Non-pigmented ciliary epithelial cell (primary cell): Measurements from ENCODE around the gene EXOC2.
"Not testable (repeated sequence)": the region's sequence is repeated elsewhere in the genome, so short reads cannot be mapped to it uniquely, and the experiment has no call there.

Experiments
- DNase-seq: peaks from one replicate; pipeline ENCODE4 v3.0.0-alpha.2; 2010; ENCODE audit warnings: low read depth

Gene EXOC2

DNA sequence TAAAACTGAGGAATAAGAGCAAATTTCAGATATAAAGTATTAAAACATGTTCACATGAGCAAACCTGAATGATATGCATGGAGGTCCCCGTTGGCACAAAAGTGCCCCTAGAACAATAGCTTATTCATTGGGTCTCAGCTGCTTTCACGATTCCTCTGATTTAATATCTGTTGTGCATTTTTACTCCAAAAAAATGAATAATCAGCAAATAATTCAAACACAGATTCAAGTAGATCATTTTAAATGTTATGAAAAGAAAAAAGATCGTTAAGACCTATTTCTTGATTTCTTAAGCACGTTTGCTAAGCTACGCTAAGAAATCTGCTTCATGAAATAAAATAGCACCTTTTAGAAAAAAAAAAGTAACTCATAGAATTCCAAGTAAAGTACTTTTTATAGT is 57.7 kb downstream of the EXOC2 start:
- DNase-seq, result no peak

DNA sequence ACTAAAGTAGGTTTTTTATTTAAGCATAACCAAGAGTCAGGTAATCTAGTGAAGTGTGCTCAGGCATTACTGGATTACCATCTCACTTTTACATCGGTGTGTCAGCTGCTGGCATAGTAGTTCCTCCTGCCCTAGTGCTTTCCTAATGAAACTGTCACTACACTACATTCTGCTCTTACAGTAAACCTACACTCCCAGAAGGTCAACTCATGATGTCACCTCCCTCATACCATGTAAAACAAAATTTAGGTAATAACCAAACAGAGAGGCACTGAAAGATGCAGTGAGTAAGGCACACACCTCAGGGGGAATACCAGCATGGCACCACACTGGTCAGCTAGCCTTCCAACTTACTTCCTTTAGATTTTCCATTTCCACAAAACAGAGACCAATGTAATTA is 59.3 kb downstream of the EXOC2 start:
- DNase-seq, result no peak

DNA sequence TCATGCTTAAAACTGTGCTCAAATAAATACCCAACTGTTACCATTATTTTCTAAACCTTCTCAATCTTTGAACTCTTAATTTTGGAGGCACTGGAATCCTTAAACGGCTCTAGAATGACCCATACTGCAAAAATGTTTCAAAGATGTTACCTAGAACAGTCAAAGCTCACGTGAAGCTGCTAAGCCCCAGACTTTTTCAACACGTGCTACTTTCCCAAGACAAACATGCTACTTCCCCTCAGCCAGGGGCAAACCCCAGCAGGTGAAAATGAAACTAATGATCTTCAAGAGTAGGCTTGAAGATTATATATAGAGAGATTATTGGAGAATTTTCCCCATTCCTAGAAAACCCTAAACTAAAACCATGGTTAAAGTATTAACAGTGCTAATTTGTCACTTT is 64.2 kb downstream of the EXOC2 start:
- DNase-seq, result no peak

DNA sequence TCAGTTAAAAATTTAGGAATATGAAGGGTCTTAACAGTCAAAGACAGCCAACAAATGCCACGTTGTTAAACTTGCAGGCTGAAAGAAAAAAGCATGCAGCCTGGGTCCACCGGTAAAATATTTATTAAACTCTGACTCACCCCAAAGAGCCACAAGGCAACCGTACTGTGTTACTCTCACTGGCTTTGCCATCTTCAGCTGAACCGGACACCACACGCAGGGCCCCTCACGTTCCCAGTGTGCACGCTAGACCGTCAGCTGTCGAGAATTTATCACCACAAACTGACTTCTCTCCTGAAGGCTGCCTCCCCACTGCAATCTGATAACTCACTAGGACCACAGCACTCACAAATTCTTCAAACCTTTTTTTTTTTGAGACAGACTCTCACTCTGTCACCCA is 66.7 kb downstream of the EXOC2 start:
- no peak for DNase-seq

DNA sequence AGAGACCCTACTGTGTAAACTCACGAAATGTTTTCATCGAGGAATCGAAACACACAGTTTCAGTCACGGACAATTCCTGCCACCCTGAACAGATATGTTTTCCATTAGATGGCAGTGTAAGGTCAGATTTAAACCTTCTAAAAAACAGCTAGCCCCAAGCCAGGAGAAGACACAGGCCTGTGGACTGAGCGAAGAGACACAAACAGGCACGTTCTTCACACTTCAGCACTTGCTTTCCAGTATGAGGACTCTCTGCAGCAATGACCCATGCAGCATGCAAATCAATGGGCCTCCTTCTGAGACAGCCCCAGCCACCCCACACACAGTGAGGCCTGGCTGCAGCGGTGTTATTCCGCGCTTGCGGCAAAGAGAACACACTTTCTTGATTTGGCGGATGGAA is 68.0 kb downstream of the EXOC2 start:
- DNase-seq, result no peak

DNA sequence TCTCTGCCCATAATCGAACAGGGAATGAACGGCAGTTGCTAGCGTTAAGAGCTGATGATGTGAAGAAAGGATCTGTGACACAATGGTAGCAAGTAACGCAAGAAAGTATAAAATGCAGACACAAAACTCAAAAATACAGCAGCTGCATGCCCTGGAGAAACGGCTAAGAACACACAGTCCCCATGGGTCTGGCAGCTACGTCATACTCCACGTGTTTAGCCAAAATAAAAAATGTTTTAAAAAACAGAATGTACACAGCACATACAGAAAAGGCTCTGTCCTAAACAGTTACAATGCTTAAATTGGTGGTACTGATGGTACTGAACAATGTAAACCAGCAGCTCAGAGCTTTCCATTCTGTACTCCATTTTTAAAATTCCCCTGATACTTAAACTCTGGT is 70.5 kb downstream of the EXOC2 start:
- DNase-seq, result no peak

DNA sequence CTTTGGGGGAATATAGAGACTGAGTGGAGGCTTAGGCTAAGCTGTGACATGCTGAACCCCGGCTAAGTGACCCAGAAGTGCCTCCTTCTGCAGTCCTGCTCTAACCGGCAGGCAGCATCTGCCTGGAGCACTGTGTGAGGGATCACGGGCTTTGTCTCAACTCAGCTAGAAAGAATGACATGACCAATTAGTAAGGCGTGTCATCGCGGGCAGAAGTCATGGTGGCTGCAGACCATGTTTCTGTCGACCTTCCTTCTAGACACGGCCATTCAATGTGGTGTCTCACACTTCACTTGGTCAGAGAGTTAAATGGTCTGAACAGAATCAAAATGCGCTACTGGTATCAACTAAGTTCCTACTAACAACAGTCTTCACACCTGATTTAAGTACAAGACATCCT is 71.0 kb downstream of the EXOC2 start:
- no peak for DNase-seq

DNA sequence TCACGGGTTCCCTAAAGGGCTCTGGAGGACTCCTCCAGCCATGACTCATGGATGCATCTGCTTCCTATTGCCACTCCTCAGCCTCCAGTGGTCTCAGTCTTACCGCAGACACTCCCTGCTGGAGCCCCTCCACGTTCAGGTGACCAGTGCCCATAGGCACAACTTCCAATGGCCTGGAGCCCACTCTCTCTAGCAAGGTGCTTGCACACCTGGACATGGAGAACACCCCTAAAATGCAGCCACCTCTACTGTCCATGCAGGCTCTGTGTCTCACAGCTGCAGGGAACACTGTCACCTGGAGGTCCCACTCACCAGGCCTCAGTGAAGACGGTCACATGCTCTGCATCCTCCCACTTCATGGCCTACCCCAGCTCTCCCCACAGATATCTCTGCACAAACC is 72.0 kb downstream of the EXOC2 start:
- DNase-seq, result no peak

DNA sequence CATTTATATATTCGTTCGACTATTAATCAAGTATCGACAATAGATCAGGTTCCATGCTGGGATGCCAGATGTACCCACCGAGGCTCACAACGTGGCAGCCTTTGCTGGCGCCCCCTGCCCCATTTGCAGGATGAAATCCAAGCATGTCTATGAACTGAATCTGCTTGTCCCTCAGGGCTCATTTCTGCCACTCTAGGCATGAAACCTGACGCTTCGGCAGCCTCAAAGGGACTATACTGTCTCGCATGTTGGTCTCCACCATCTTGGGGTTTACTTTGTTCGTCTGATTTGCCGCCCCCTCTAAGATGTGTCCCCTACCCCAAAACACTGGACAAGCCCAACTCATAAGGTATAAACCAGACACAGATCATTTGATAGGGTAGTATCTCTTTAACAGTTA is 72.8 kb downstream of the EXOC2 start:
- no peak for DNase-seq

DNA sequence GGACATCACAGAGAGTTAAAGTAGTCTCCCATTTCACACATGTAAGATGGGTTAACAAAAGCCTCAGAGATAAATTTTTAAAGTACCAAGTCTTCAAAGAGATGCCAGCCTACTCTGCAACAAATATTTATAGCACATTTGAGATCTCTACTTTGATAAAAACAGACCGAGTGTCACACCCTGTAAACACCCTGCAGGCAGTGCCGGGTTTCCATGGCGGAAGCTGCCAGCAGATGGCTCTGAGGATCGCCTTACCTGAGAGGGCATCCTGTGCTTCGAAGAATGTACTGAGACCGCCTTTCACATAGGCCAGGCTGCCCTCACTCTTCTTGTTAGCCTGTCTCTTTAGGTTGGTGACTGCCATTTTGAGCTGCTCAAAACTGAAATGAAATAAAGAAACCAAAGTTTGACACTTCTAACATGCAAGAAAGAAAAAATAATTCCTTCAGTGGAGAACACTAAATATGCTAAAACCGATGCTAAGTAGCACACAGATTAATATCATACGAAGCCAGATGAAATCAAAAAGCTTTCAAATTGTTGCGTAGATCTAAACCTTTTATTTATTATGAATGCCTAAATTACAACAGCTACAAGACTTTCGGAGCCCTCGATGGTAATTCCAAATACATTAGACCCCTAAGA is 75.4 kb downstream of the EXOC2 start:
- no peak for DNase-seq

DNA sequence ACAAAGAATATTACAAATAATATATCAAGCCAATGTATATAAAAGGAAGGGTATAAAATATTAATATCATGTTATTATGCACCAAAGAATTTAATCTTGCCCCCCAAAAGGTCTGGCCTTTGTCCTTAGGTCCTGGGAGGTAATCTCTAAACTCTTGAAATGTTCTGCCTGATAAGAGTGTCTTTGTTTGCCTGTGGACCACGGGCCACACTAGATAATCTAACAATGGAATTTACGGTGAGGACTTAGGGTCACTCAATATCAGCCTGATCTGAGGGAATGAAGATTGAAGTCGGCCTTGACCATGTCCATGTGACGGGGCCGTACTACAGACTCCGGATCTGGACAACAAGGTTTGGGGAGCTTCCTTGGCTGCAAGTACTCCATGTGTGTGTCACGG is 79.0 kb downstream of the EXOC2 start:
- no peak for DNase-seq

DNA sequence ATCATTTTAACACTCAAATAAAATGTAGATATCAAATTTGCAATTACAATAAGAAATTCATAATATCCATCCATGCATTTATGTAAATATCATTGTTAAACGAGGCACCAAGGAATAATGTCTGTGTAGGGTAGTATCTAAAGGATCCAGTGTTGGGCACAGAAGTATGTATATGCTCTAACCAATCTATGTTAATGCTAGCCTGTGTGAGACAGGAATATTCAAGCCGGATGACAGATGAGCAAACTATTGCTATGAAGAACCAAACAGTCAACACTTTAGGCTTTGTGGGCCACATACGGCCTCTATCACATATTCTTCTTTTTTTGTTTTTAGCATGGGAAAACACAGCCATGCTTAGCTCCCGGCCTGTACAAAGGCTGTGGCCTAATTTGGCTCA is 81.0 kb downstream of the EXOC2 start:
- DNase-seq, result no peak

DNA sequence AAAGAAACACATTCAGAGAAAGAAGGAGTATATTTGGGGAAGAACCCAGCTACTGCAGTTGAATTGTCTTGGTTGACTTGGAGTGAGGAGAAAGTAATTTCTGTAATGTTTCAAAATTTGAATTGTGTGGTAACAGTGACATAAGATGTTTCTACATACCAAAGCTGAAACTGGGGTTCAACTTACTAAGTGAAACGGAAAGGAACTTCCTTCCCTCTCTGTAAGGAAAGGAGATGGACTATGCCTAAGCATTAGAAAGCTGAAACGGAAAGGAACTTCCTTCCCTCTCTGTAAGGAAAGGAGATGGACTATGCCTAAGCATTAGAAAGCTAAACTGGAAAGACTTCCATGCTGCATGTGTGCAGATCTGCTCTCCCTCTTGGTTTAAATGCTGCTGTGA is 82.1 kb downstream of the EXOC2 start:
- DNase-seq, result no peak

DNA sequence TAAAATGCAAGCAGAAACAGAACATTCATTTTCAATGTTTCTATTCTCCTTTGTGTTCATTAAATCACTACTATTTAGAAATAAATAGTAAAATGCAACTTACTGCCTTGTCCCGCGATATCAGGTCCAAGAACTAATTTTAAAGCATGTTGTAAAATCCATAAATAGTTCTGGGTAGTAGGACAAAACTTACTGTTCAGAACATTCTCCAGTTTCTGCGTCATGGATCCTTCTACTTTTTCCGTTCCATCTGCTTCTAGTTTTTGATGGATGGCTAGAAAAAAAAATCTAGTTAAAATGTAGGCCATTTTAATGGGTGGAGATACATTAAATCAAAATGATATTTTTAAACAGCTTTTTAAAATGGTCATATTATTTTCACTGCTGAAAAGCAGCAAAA is 83.0 kb downstream of the EXOC2 start:
- DNase-seq, result no peak

DNA sequence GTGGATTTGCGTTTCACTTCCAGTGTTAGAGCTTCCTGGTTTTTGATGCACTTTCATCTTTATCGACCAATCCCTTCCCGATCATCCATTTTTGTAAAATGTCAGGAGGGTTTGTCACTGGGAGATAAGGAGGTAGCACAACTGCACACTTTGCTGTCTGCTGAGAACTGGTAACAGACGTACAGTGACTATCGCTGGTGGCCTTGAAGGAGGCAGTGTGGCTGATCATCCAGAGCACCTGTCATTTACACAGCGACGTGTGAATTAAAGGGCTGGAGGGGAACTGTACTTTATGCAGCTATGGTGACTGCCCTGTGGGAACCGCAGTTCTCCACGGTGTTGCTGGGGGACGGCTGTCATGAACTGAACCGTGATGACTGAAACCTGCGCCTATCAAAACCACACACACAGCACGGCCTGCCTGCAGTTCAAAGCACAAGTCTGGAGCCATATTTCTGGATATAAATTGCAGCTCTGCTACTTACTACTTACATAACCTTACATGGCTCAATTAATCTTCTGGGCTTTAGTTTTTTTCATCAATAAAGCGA is 86.0 kb downstream of the EXOC2 start:
- no peak for DNase-seq

DNA sequence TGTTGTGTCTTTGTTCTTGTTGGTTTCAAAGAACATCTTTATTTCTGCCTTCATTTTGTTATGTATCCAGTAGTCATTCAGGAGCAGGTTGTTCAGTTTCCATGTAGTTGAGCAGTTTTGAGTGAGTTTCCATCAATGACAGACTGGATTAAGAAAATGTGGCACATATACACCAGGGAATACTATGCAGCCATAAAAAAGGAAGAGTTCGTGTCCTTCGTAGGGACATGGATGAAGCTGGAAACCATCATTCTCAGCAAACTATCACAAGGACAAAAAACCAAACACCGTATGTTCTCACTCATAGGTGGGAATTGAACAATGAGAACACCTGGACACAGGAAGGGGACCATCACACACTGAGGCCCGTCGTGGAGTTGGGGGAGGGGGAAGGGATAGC is 87.0 kb downstream of the EXOC2 start:
- not testable (repeated sequence) for DNase-seq

DNA sequence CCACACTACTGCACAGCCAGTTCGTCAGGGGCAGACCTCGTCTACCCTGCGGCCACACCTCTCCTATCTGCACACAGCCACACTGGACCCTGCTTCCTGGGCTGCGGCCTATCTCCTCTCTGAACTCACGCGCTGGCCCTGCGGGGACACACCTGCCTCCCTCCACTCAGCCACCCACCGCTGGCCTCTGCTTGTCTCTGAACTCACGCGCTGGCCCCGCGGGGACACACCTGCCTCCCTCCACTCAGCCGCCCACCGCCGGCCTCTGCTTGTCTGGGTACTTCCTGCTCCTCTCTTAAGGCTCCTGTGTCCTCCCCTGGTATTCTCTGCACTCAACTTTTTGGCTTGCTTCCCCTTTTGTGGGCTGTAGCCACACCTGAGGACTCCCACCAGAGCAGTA is 88.4 kb downstream of the EXOC2 start:
- DNase-seq, result no peak

DNA sequence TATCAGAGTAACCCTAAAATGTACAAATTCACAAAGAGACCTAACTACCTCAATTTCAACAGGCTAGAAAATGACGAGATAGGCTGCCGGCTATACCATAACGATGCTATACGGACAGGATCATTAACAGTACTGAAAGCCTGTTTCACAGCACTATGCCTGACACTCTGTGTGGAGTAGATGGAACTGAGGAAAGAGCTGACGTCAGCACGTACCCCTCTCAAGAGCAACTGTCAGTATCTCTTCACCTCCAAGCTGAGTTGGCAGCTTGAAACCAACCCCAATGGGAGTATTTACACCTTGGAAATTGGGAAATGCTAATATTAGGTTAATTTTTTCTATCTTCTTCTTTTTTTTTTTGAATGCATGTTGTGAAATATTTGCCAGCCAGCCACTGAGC is 89.7 kb downstream of the EXOC2 start:
- no peak for DNase-seq

DNA sequence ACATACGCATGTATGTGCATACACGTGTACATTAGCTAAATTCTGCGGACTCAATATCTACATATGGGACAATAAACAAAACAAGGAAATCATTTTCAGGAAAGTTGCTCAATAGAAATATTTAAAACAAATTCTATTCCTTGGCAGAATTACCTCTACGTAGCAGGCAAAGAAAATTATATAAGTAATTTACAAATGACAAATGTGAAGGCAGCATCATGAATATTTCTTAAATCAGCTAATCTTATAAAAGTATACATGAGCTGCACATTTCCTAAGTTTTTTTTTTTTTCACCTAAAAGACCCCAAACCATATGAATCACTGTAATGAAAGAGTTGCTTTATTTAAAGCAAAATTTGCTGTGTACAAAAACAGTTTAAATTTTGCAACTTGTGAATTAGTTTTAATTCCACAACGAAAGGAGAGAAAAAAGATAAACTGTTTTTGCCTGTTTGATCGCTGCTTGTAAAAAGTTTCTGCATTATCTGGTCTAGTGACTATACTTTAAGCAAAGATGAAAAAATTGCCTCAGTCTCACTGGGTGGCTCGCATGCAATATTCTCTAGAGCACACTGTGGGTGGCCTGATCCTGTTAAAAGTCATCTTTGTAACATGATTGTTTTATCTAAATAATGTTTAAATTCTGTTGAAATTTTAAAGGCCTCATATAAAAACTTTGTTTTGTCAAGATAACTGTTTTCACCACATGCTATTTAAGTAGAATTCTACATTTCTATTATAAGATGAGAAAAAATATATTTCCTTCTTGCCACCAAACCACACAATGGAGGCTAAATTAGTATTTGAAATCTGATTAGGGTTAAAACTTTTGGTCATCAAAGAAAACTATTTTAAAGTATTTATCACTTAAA is 93.1 kb downstream of the EXOC2 start:
- DNase-seq, result no peak

DNA sequence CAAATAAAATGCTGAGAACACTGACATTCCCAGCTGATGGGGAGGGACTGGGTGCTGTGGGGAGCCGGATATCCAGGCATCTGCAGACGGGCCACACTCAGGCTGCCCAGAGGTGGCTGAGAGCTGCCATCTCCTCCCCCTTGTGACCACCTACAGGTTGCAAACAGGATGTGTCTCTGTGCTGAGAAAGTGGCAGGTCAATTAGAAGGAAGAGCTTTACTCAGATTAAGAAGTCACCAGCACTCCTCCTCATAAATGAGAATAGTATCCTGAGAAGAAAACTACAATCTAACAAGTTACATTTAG is 99.1 kb downstream of the EXOC2 start:
- DNase-seq, result no peak

DNA sequence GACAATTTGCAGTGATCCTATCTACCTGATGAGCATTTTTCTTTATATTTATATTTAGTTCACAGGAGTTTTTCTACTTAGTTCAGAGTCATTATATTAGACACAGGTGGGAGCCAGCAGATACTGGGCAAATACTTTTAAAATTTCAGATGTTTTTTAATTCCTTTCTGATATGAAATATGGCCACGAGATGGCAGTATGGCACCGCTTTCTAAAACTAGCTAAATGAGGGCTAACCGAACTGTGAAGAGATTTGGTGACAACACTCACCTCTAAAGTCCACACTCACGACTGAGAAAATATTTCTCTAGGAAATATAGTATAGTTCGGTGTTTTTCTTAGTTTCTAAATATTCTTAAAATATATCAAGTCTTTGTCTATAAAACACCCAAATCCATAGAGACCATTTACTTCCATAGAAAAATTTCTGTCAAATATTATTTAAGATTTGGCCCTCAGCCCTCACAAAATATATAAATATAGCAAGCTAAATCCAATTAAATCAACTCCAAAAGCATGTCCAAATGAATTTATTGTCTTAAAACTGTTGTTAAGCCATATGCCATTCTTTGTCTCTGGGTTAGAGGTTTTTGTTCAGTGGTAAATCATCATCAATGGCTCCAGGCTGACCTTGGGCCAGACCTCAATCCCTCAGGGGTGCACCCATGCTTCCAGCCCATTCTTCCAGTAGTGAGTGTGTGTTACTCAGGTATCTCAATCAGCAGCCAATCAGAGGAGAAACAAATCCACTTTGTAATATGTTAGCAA is 99.6 kb downstream of the EXOC2 start:
- DNase-seq, result no peak

DNA sequence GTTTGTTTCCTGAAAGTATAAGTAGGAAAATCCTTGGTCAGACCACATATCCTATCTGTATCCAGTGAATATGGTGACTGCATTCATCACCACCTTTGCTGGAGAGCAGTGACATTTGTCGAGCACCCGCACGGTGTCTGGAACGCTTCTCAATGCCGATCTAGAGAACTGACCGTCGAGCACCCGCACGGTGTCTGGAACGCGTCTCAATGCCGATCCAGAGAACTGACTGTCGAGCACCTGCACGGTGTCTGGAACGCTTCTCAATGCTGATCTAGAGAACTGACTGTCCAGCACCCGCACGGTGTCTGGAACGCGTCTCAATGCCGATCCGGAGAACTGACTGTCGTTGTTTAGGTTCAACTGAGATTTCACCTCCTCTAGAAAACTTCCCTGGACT is 103.8 kb downstream of the EXOC2 start:
- DNase-seq, result no peak

DNA sequence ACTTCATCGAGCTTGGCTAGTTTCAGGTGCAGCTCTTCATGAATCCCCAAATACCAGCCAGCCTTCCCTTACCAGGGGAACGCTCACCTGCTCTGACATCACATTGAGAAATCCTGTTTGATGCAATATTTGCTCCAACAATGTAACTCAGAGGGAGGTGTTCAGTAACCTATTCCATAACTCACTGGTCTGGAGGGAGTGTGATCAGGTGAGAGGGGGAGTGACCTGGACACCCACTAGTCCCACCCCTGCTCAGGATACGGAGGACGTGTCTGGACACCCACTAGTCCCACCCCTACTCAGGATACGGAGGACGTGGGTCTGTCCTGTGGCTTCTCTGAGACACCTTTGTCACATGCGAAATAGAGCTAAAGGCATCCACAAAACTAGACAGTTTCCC is 106.4 kb downstream of the EXOC2 start:
- DNase-seq, result no peak
